ENCODE measurements around the gene RIN1.

The RIN1 gene

DNA sequence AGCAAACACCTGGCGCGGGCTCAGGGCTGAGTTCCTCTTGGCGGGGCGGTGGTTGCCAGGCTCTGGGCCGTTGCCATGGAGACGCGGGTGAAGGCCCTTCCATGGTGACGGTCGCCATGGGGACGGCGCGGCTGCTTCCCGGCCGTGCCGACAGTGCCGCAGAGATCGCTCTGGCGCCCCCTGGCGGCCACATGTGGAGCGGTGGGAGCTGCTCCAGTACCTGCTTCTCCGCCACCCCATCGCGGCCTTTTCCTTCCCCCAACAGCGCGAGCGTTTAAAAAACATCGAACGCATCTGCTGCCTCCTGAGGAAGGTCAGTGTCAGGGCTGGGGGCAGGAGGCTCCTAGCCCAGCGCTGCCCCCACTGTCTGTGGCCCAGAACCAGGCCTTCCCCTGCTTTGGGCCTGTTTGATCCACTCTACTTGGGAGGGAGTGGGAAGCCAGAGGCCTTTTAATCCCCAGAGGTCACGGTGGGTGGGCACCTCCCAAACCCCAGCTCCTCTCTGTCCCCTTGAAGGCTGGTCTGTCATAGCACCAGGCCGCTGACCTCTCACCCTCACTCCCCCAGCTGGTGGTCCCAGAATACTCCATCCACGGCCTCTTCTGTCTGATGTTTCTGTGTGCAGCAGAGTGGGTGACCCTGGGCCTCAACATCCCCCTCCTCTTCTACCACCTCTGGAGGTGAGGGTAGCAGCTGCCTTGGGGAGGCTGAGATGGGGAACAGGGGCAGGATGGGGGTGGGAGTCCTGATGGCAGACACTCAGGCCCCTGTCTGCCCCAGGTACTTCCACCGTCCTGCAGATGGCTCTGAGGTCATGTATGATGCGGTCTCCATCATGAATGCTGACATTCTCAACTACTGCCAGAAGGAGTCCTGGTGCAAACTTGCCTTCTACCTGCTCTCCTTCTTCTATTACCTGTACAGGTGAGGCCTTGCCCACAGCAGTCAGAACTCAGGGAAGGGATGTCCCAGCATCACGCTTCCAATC is 53.5 kb downstream of the RIN1 start:
- DNase-seq (ENCODE audit: low read depth, low spot score) = peak; percentile 86
